Endothelial cell of umbilical vein (primary cell): ENCODE measurements around the gene STX16. TPM values are rescaled to one million over a fixed set of nuclear protein-coding genes. Genes with fewer than 3 reads are reported as not detected.

Source experiments
- BruUV-seq: library from RNA; stranded (reverse); fragments of 400-500 nt; replicated peaks from 2 replicates; lab custom pipeline; 2021; lab: Mats Ljungman, UMichigan
- CTCF ChIA-PET: fragments of 300-600, 350-600 bp; sonication (Branson Sonifier 250); formaldehyde crosslinking; loops from one replicate; lab custom pipeline; 2021; ENCODE audit warnings: antibody characterized with exemption, inconsistent platforms; lab: Charles Lee
- POLR2A ChIA-PET: fragments of 300-600, 350-600 bp; sonication (Branson Sonifier 250); formaldehyde crosslinking; loops from one replicate; lab custom pipeline; 2021; ENCODE audit warnings: antibody characterized with exemption, inconsistent platforms; lab: Charles Lee
- DNase-seq: peaks from one replicate; pipeline ENCODE4 v3.0.0-alpha.2; 2011; ENCODE audit warnings: low read depth, low spot score
- FAIRE-seq: peaks from 2 replicates; lab custom pipeline; 2011; peaks lifted over from hg19 to GRCh38; lab: Jason Lieb, UNC
- H2AFZ ChIP-seq: 2 replicates; pipeline ENCODE4 v1.6.0; 2012; ENCODE audit warnings: low read depth, low read length, control low read depth, inconsistent platforms
- H3K27ac ChIP-seq: 2 replicates; pipeline ENCODE4 v1.5.1; 2011; ENCODE audit warnings: low read depth, mild to moderate bottlenecking, control low read depth, low read length, moderate library complexity; ENCODE audit not compliant: insufficient read depth
- H3K27me3 ChIP-seq, 2 experiments: 2 replicates each; pipeline versions ENCODE4 v1.6.0 to v1.6.1; 2011; ENCODE audit warnings: low read length in 2 of 2, mixed read lengths in 1 of 2; ENCODE audit not compliant: control insufficient read depth in 2 of 2, insufficient read depth in 2 of 2
- H3K36me3 ChIP-seq, 2 experiments: 2 replicates in 1 of 2; 3 replicates in 1 of 2; pipeline ENCODE4 v1.5.1; 2011; ENCODE audit warnings: low read length in 2 of 2, mild to moderate bottlenecking in 1 of 2, moderate library complexity in 1 of 2; ENCODE audit not compliant: control insufficient read depth in 2 of 2, insufficient read depth in 2 of 2; ENCODE audit errors: extremely low read depth in 1 of 2
- H3K4me1 ChIP-seq: 3 replicates; pipeline ENCODE4 v1.5.1; 2011; ENCODE audit warnings: mild to moderate bottlenecking, low read length; ENCODE audit not compliant: control insufficient read depth, insufficient read depth; ENCODE audit errors: extremely low read depth
- H3K4me2 ChIP-seq: 2 replicates; pipeline ENCODE4 v1.6.1; 2011; ENCODE audit warnings: low read length, control low read depth, mixed read lengths; ENCODE audit not compliant: insufficient read depth
- H3K4me3 ChIP-seq, 3 experiments: fragments of 200-600 bp in 1 of 3; sonication (generic), shearing (Covaris generic) in 1 of 3; replicated peaks in 1 of 3; 2 replicates each; pipeline ENCODE4 v1.5.1; 2011 to 2016; ENCODE audit warnings: control low read depth in 3 of 3, low read length in 3 of 3, mild to moderate bottlenecking in 2 of 3, inconsistent platforms in 1 of 3, low read depth in 1 of 3, moderate library complexity in 1 of 3; ENCODE audit not compliant: insufficient read depth in 1 of 3
- H3K79me2 ChIP-seq: 2 replicates; pipeline ENCODE4 v1.6.0; 2012; ENCODE audit warnings: low read length, inconsistent platforms; ENCODE audit not compliant: control insufficient read depth, insufficient read depth
- H3K9ac ChIP-seq: replicated peaks from 2 replicates; pipeline ENCODE3; 2011; ENCODE audit warnings: low read length, control low read depth; ENCODE audit not compliant: insufficient read depth; ENCODE audit errors: extremely low read depth
- H3K9me1 ChIP-seq: replicated peaks from 3 replicates; pipeline ENCODE4 v1.6.0; 2011; ENCODE audit warnings: mild to moderate bottlenecking, low read length; ENCODE audit not compliant: control insufficient read depth, insufficient read depth; ENCODE audit errors: extremely low read depth
- H3K9me3 ChIP-seq: replicated peaks from 2 replicates; pipeline ENCODE4 v1.5.1; 2012; ENCODE audit warnings: low read length, inconsistent platforms; ENCODE audit not compliant: control insufficient read depth, insufficient read depth
- H4K20me1 ChIP-seq: replicated peaks from 2 replicates; pipeline ENCODE3; 2011; ENCODE audit warnings: mild to moderate bottlenecking, low read length; ENCODE audit not compliant: control insufficient read depth, insufficient read depth; ENCODE audit errors: extremely low read depth
- CTCF ChIP-seq, 2 donors: IDR thresholded peaks; 1 replicate in 1 of 2; 2 replicates in 1 of 2; pipeline ENCODE4 v1.5.1; 2011; ENCODE audit warnings: low read length in 2 of 2, mild to moderate bottlenecking in 2 of 2, moderate library complexity in 2 of 2, control low read depth in 1 of 2, inconsistent platforms in 1 of 2, low read depth in 1 of 2; ENCODE audit not compliant: insufficient read depth in 1 of 2; ENCODE audit errors: extremely low read depth in 1 of 2
- EZH2 ChIP-seq: IDR thresholded peaks from 2 replicates; pipeline ENCODE4 v1.6.1; 2012; ENCODE audit warnings: borderline replicate concordance, low read depth, mild to moderate bottlenecking, moderate library complexity, low read length, inconsistent platforms; ENCODE audit not compliant: severe bottlenecking
- FOS ChIP-seq: IDR thresholded peaks from 2 replicates; pipeline ENCODE4 v1.6.1; 2011; ENCODE audit warnings: mild to moderate bottlenecking, low read length, moderate library complexity, borderline replicate concordance; ENCODE audit not compliant: insufficient read depth
- MAX ChIP-seq: IDR thresholded peaks from 2 replicates; pipeline ENCODE4 v1.6.1; 2011; ENCODE audit not compliant: insufficient read depth, insufficient read length
- MYC ChIP-seq: IDR thresholded peaks from one replicate; pipeline ENCODE4 v1.6.1; 2011; ENCODE audit warnings: mild to moderate bottlenecking, low read depth, low read length
- POLR2AphosphoS5 ChIP-seq: IDR thresholded peaks from 2 replicates; pipeline ENCODE4 v1.6.1; 2012; ENCODE audit warnings: low read depth, mild to moderate bottlenecking, control low read depth, low read length, moderate library complexity; ENCODE audit not compliant: insufficient read depth
- dilution Hi-C: fragments of 300-500 bp; cut with MboI; formaldehyde crosslinking; loops from one replicate; pipeline ENCODE4 v1.15.0; 2019; ENCODE audit warnings: low sequenced_read_pairs; ENCODE audit not compliant: extremely low pct_ligation_motif_present
- intact Hi-C: fragments of 100-400 bp; cut with micrococcal nuclease; formaldehyde crosslinking; loops from one replicate; pipeline ENCODE4 v1.10.0; 2022
- polyA plus RNA-seq, 4 experiments: library from polyadenylated mRNA; depleted of rRNA in 3 of 4; stranded (reverse) in 3 of 4; unstranded in 1 of 4; fragments of >200 nt; gene quantifications; 2 replicates each; pipeline versions ENCODE4 v1.2.1 to v1.2.3, GENCODE V29; 2011 to 2012; ENCODE audit warnings: missing spikeins in 1 of 4
- total RNA-seq: library from RNA; stranded (reverse); gene quantifications from 2 replicates; pipeline ENCODE4 v1.2.3, GENCODE V29; 2021

The STX16 gene
- total and polyA plus RNA-seq, 2 donors (not counting 3 experiments of a cell fraction or from before 2014, with no cell fraction given) = 43.1 to 63.5 TPM

- intact Hi-C loops (no loop called here), dilution Hi-C loops (no loop called here)
- no peaks in the 10 kb centered on the region for H3K27me3 ChIP-seq
- peaks cover 14% of the 10 kb centered on the region for H3K4me1 ChIP-seq
- no peak overlapping the region for H3K4me2 ChIP-seq
- no peaks in the 10 kb centered on the region for H3K9me3 ChIP-seq
- H3K36me3 ChIP-seq = peaks cover 0 to 40% of the 10 kb centered on the region in 2 experiments
- TSS peak; percentile 12 for BruUV-seq
- H3K9me1 ChIP-seq = no peaks in the 10 kb centered on the region
- no peaks in the 10 kb centered on the region for H4K20me1 ChIP-seq
- H3K79me2 ChIP-seq = peaks cover 4% of the 10 kb centered on the region
- CTCF ChIA-PET = interaction anchor here (0.8 to 3.8 kb wide), 2 partner anchors 44 to 214 kb away, joined by 3 to 23 read pairs; partner anchors contain the start of gene STX16
- H3K4me3 ChIP-seq = no peak overlapping the region
- no peak overlapping the region for H3K9ac ChIP-seq
- DNase-seq (no peak), FAIRE-seq (no peak)
- TF ChIP-seq FOS (no peak), MAX (no peak), POLR2AphosphoS5 (no peak), EZH2 (no peak), CTCF (IDR thresholded peaks at IDR 0.05; ENCODE audit: extremely low read depth in 1 of 2, insufficient read depth in 1 of 2, low read depth in 1 of 2, low read length in 2 of 2) (no peak), MYC (no peak)
- POLR2A ChIA-PET = no interaction called here
- no peak overlapping the region for H2AFZ ChIP-seq
- H3K27ac ChIP-seq = no peak overlapping the region
Observed at GRCh38 chr20:58695084-58695722, 44.1 kb downstream of the STX16 start.
